Astrocyte (in vitro differentiated cells and primary cell): Measurements from ENCODE around the gene FARS2. TPM values are rescaled to one million over a fixed set of nuclear protein-coding genes. Genes with fewer than 3 reads are reported as not detected.
"Not testable (repeated sequence)": the region's sequence is repeated elsewhere in the genome, so short reads cannot be mapped to it uniquely, and the experiment has no call there.

Source experiments
- DNase-seq: peaks from one replicate; pipeline ENCODE4 v3.0.0-alpha.2; 2010; ENCODE audit warnings: low read depth
- FAIRE-seq: peaks from 2 replicates; lab custom pipeline; 2011; peaks lifted over from hg19 to GRCh38; lab: Jason Lieb, UNC
- H2AFZ ChIP-seq: 2 replicates; pipeline ENCODE4 v1.6.0; 2012; ENCODE audit warnings: low read depth, low read length, inconsistent platforms
- H3K27ac ChIP-seq: 2 replicates; pipeline ENCODE4 v1.5.1; 2011; ENCODE audit warnings: low read depth, low read length, inconsistent platforms
- H3K27me3 ChIP-seq: 2 replicates; pipeline ENCODE4 v1.6.0; 2011; ENCODE audit warnings: low read length, inconsistent platforms; ENCODE audit not compliant: insufficient read depth
- H3K36me3 ChIP-seq: 2 replicates; pipeline ENCODE4 v1.5.1; 2011; ENCODE audit warnings: low read length, inconsistent platforms; ENCODE audit not compliant: insufficient read depth
- H3K4me1 ChIP-seq: 2 replicates; pipeline ENCODE4 v1.5.1; 2011; ENCODE audit warnings: low read length, inconsistent platforms; ENCODE audit not compliant: insufficient read depth
- H3K4me2 ChIP-seq: 2 replicates; pipeline ENCODE4 v1.6.0; 2012; ENCODE audit warnings: low read length, inconsistent platforms
- H3K4me3 ChIP-seq: 2 replicates; pipeline ENCODE4 v1.5.1; 2011; ENCODE audit warnings: low read depth, mild to moderate bottlenecking, low read length, inconsistent platforms; ENCODE audit not compliant: insufficient read depth
- H3K79me2 ChIP-seq: 2 replicates; pipeline ENCODE4 v1.6.0; 2012; ENCODE audit warnings: mild to moderate bottlenecking, low read length, inconsistent platforms; ENCODE audit not compliant: insufficient read depth
- H3K9ac ChIP-seq: 2 replicates; pipeline ENCODE4 v1.6.0; 2012; ENCODE audit warnings: mild to moderate bottlenecking, low read length, inconsistent platforms
- H3K9me3 ChIP-seq: 2 replicates; pipeline ENCODE4 v1.5.1; 2012; ENCODE audit warnings: low read depth, mild to moderate bottlenecking, low read length, inconsistent platforms; ENCODE audit not compliant: insufficient read depth
- H4K20me1 ChIP-seq: 2 replicates; pipeline ENCODE4 v1.6.0; 2012; ENCODE audit warnings: low read length, inconsistent platforms; ENCODE audit not compliant: insufficient read depth
- H3K27ac Mint-ChIP-seq: one replicate; pipeline ENCODE4 v1.8.0; 2021; ENCODE audit warnings: mild to moderate bottlenecking, mixed read lengths; ENCODE audit not compliant: unreplicated experiment
- H3K27me3 Mint-ChIP-seq: one replicate; pipeline ENCODE4 v1.8.0; 2021; ENCODE audit warnings: low read depth, mixed read lengths; ENCODE audit not compliant: unreplicated experiment
- H3K36me3 Mint-ChIP-seq: one replicate; pipeline ENCODE4 v1.8.0; 2021; ENCODE audit warnings: low read depth, mixed read lengths; ENCODE audit not compliant: unreplicated experiment
- H3K4me1 Mint-ChIP-seq: one replicate; pipeline ENCODE4 v1.8.0; 2021; ENCODE audit warnings: low read depth, mixed read lengths; ENCODE audit not compliant: unreplicated experiment
- H3K4me3 Mint-ChIP-seq: one replicate; pipeline ENCODE4 v1.8.0; 2021; ENCODE audit warnings: mild to moderate bottlenecking, moderate library complexity, mixed read lengths; ENCODE audit not compliant: unreplicated experiment
- H3K9me3 Mint-ChIP-seq: one replicate; pipeline ENCODE4 v1.8.0; 2021; ENCODE audit warnings: mild to moderate bottlenecking, mixed read lengths; ENCODE audit not compliant: unreplicated experiment
- CTCF ChIP-seq: IDR thresholded peaks from 2 replicates; pipeline ENCODE4 v1.5.1; 2011; ENCODE audit warnings: low read depth, mild to moderate bottlenecking, inconsistent platforms, low read length, moderate library complexity; ENCODE audit not compliant: insufficient read depth
- EZH2 ChIP-seq: IDR thresholded peaks from 2 replicates; pipeline ENCODE4 v1.6.1; 2012; ENCODE audit warnings: mild to moderate bottlenecking, low read length, inconsistent platforms; ENCODE audit not compliant: insufficient read depth
- total RNA-seq: library from RNA; stranded (reverse); gene quantifications from 2 replicates; pipeline ENCODE4 v1.2.1, GENCODE V29; 2021

FARS2 gene
- total RNA-seq, 1 donor from 2014 or later: 13.3 TPM

- Histone ChIP-seq H3K4me1 (peaks cover 6% of the 10 kb centered on the region), H3K36me3 (no peaks in the 10 kb centered on the region), H4K20me1 (no peaks in the 10 kb centered on the region), H3K4me2 (peak overlapping the region; percentile 55), H3K79me2 (no peaks in the 10 kb centered on the region), H2AFZ (peak overlapping the region; percentile 13), H3K27ac (peak overlapping the region; percentile 22), H3K4me3 (no peak overlapping the region), H3K9me3 (no peaks in the 10 kb centered on the region), H3K9ac (peak overlapping the region; percentile 4), H3K27me3 (no peaks in the 10 kb centered on the region)
- Mint-ChIP-seq H3K4me1 (peaks cover 7% of the 10 kb centered on the region), H3K27ac (no peak overlapping the region), H3K9me3 (peaks cover 18% of the 10 kb centered on the region), H3K27me3 (no peaks in the 10 kb centered on the region), H3K36me3 (peaks cover 15% of the 10 kb centered on the region), H3K4me3 (no peak overlapping the region)
- FAIRE-seq (peak; percentile 59), DNase-seq (peak; percentile 91)
- TF ChIP-seq CTCF (no peak), EZH2 (no peak)
Measured at GRCh38 chr6:5695260-5696245, 434.2 kb downstream of the FARS2 start.

DNA sequence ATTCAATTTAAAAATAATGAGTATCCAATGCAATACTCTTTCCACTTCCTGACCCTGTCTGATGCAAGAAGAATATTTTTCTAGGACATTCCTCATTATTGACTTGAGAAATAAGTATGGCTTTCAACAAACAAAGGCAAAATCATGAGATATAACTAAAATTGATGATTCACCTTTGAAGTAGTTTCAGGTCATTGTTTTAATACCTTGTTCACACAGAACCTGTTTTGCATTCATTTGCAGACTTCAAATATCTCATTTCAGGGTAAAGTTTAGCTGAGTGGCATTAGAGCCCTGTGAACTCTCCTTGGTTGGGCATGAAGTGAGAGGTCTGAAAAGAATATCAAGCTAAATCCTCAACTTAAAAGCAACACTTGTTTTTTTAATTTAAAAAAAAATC lies 436.2 kb downstream of the FARS2 start:
- TF ChIP-seq EZH2 (no peak), CTCF (no peak)
- Mint-ChIP-seq H3K4me1 (peaks cover 9% of the 10 kb centered on the region), H3K4me3 (no peak overlapping the region), H3K36me3 (peaks cover 9% of the 10 kb centered on the region), H3K9me3 (peaks cover 8% of the 10 kb centered on the region), H3K27me3 (no peaks in the 10 kb centered on the region), H3K27ac (no peak overlapping the region)
- H3K27me3 ChIP-seq: no peaks in the 10 kb centered on the region
- no peaks in the 10 kb centered on the region for H3K36me3 ChIP-seq
- H3K4me3 ChIP-seq: no peak overlapping the region
- no peak overlapping the region for H3K27ac ChIP-seq
- no peak overlapping the region for H3K9ac ChIP-seq
- no peaks in the 10 kb centered on the region for H3K9me3 ChIP-seq
- H4K20me1 ChIP-seq: no peaks in the 10 kb centered on the region
- FAIRE-seq (no peak), DNase-seq (no peak)
- H3K4me1 ChIP-seq: peaks cover 6% of the 10 kb centered on the region
- no peak overlapping the region for H2AFZ ChIP-seq
- H3K4me2 ChIP-seq: no peak overlapping the region
- H3K79me2 ChIP-seq: no peaks in the 10 kb centered on the region

- Mint-ChIP-seq H3K27me3 (no peaks in the 10 kb centered on the region), H3K36me3 (peaks cover 7% of the 10 kb centered on the region), H3K4me1 (peaks cover 9% of the 10 kb centered on the region), H3K27ac (no peak overlapping the region), H3K4me3 (no peak overlapping the region), H3K9me3 (peaks cover 8% of the 10 kb centered on the region)
- Histone ChIP-seq H3K27me3 (no peaks in the 10 kb centered on the region), H3K9me3 (no peaks in the 10 kb centered on the region), H3K79me2 (no peaks in the 10 kb centered on the region), H3K4me3 (no peak overlapping the region), H3K27ac (no peak overlapping the region), H3K4me1 (peaks cover 6% of the 10 kb centered on the region), H3K36me3 (no peaks in the 10 kb centered on the region), H4K20me1 (no peaks in the 10 kb centered on the region), H2AFZ (no peak overlapping the region), H3K9ac (no peak overlapping the region), H3K4me2 (no peak overlapping the region)
- no peak for FAIRE-seq
- no peak for DNase-seq
- TF ChIP-seq EZH2: no peak
Measured at GRCh38 chr6:5698318-5698717, 437.0 kb downstream of the FARS2 start.

- not testable (repeated sequence) for H3K4me2 ChIP-seq, H3K9ac ChIP-seq, H3K27me3 ChIP-seq, FAIRE-seq, H3K4me3 ChIP-seq, H2AFZ ChIP-seq, H3K4me1 Mint-ChIP-seq, H3K36me3 Mint-ChIP-seq, H3K79me2 ChIP-seq, H3K4me3 Mint-ChIP-seq, H3K36me3 ChIP-seq, H3K27me3 Mint-ChIP-seq, H3K9me3 Mint-ChIP-seq, H3K27ac ChIP-seq, H3K9me3 ChIP-seq, H3K4me1 ChIP-seq, H4K20me1 ChIP-seq, DNase-seq, H3K27ac Mint-ChIP-seq
Measured at GRCh38 chr6:5699064-5699463, 437.8 kb downstream of the FARS2 start.
